ENCODE results near the gene ZNF143. TPM values are rescaled to one million over a fixed set of nuclear protein-coding genes. Genes with fewer than 3 reads are reported as not detected.

ZNF143 gene
- total RNA-seq, 1 experiment from 2014 or later, result 35.8 TPM

GRCh38 chr11:9566561-9567063 lies 105.8 kb downstream of the ZNF143 start (continued):
- TF ChIP-seq ZNF281 (CRISPR knock-in tag; IDR thresholded peaks at IDR 0.05) (no peak), ZNF671 (CRISPR knock-in tag; IDR thresholded peaks at IDR 0.05) (no peak), GRHL2 (CRISPR knock-in tag; IDR thresholded peaks at IDR 0.05; ENCODE audit: insufficient replicate concordance, severe bottlenecking) (no peak), ZNF138 (CRISPR knock-in tag; conservative IDR thresholded peaks at IDR 0.05) (no peak), FOXP4 (CRISPR knock-in tag; IDR thresholded peaks at IDR 0.05) (no peak), ZMAT4 (CRISPR knock-in tag; IDR thresholded peaks at IDR 0.05) (no peak), AR (CRISPR knock-in tag; IDR thresholded peaks at IDR 0.05) (no peak), NFATC4 (CRISPR knock-in tag; IDR thresholded peaks at IDR 0.05) (no peak), FOXK1 (CRISPR knock-in tag; IDR thresholded peaks at IDR 0.05) (no peak), TCF7 (CRISPR knock-in tag; IDR thresholded peaks at IDR 0.05; ENCODE audit: low read depth) (no peak)

GRCh38 chr11:9567401-9567800 lies 106.6 kb downstream of the ZNF143 start:
- DNase-seq (ENCODE audit: low spot score) (no peak), ATAC-seq (no peak)
- peaks cover under 1% of the 10 kb centered on the region for H3K9me3 Mint-ChIP-seq
- no peak overlapping the region for H3K4me3 Mint-ChIP-seq
- peaks cover 60% of the 10 kb centered on the region for H3K4me1 Mint-ChIP-seq
- CTCF ChIA-PET, result interaction anchor here (0.6 to 2.6 kb wide), 2 partner anchors 33 to 101 kb away, joined by 3 to 22 read pairs; no protein-coding TSS in a partner anchor
- peaks cover under 1% of the 10 kb centered on the region for H3K36me3 Mint-ChIP-seq
- H3K27ac Mint-ChIP-seq, result no peak overlapping the region
- no peaks in the 10 kb centered on the region for H3K27me3 Mint-ChIP-seq (ENCODE audit: low read depth)
- POLR2A ChIA-PET, result no interaction called here
- TF ChIP-seq MLX (CRISPR knock-in tag; IDR thresholded peaks at IDR 0.05), result no peak
- TF ChIP-seq OVOL2 (CRISPR knock-in tag; IDR thresholded peaks at IDR 0.05; ENCODE audit: borderline replicate concordance), result no peak
- TF ChIP-seq ATF3 (CRISPR knock-in tag; conservative IDR thresholded peaks at IDR 0.05), result no peak
- no peak for TF ChIP-seq PREB (CRISPR knock-in tag; IDR thresholded peaks at IDR 0.05; ENCODE audit: borderline replicate concordance)
- no peak for TF ChIP-seq AR (CRISPR knock-in tag; IDR thresholded peaks at IDR 0.05)
- TF ChIP-seq ELF4 (CRISPR knock-in tag; IDR thresholded peaks at IDR 0.05; ENCODE audit: low read depth), result no peak
- no peak for TF ChIP-seq CTCF (IDR thresholded peaks at IDR 0.05)
- no peak for TF ChIP-seq ATF2 (CRISPR knock-in tag; IDR thresholded peaks at IDR 0.05; ENCODE audit: borderline replicate concordance, low read depth)

Data from WTC11 (cell line).